Endothelial cell of umbilical vein (primary cell): Measurements from ENCODE around the gene CHMP5. TPM values are rescaled to one million over a fixed set of nuclear protein-coding genes. Genes with fewer than 3 reads are reported as not detected.

Source experiments
- BruUV-seq: library from RNA; stranded (reverse); fragments of 400-500 nt; replicated peaks from 2 replicates; lab custom pipeline; 2021; lab: Mats Ljungman, UMichigan
- CTCF ChIA-PET: fragments of 300-600, 350-600 bp; sonication (Branson Sonifier 250); formaldehyde crosslinking; loops from one replicate; lab custom pipeline; 2021; ENCODE audit warnings: antibody characterized with exemption, inconsistent platforms; lab: Charles Lee
- POLR2A ChIA-PET: fragments of 300-600, 350-600 bp; sonication (Branson Sonifier 250); formaldehyde crosslinking; loops from one replicate; lab custom pipeline; 2021; ENCODE audit warnings: antibody characterized with exemption, inconsistent platforms; lab: Charles Lee
- DNase-seq: peaks from one replicate; pipeline ENCODE4 v3.0.0-alpha.2; 2011; ENCODE audit warnings: low read depth, low spot score
- FAIRE-seq: peaks from 2 replicates; lab custom pipeline; 2011; peaks lifted over from hg19 to GRCh38; lab: Jason Lieb, UNC
- H2AFZ ChIP-seq: 2 replicates; pipeline ENCODE4 v1.6.0; 2012; ENCODE audit warnings: low read depth, low read length, control low read depth, inconsistent platforms
- H3K27ac ChIP-seq: 2 replicates; pipeline ENCODE4 v1.5.1; 2011; ENCODE audit warnings: low read depth, mild to moderate bottlenecking, control low read depth, low read length, moderate library complexity; ENCODE audit not compliant: insufficient read depth
- H3K27me3 ChIP-seq, 2 experiments: 2 replicates each; pipeline versions ENCODE4 v1.6.0 to v1.6.1; 2011; ENCODE audit warnings: low read length in 2 of 2, mixed read lengths in 1 of 2; ENCODE audit not compliant: control insufficient read depth in 2 of 2, insufficient read depth in 2 of 2
- H3K36me3 ChIP-seq, 2 experiments: 2 replicates in 1 of 2; 3 replicates in 1 of 2; pipeline ENCODE4 v1.5.1; 2011; ENCODE audit warnings: low read length in 2 of 2, mild to moderate bottlenecking in 1 of 2, moderate library complexity in 1 of 2; ENCODE audit not compliant: control insufficient read depth in 2 of 2, insufficient read depth in 2 of 2; ENCODE audit errors: extremely low read depth in 1 of 2
- H3K4me1 ChIP-seq: 3 replicates; pipeline ENCODE4 v1.5.1; 2011; ENCODE audit warnings: mild to moderate bottlenecking, low read length; ENCODE audit not compliant: control insufficient read depth, insufficient read depth; ENCODE audit errors: extremely low read depth
- H3K4me2 ChIP-seq: 2 replicates; pipeline ENCODE4 v1.6.1; 2011; ENCODE audit warnings: low read length, control low read depth, mixed read lengths; ENCODE audit not compliant: insufficient read depth
- H3K4me3 ChIP-seq, 3 experiments: fragments of 200-600 bp in 1 of 3; sonication (generic), shearing (Covaris generic) in 1 of 3; replicated peaks in 1 of 3; 2 replicates each; pipeline ENCODE4 v1.5.1; 2011 to 2016; ENCODE audit warnings: control low read depth in 3 of 3, low read length in 3 of 3, mild to moderate bottlenecking in 2 of 3, inconsistent platforms in 1 of 3, low read depth in 1 of 3, moderate library complexity in 1 of 3; ENCODE audit not compliant: insufficient read depth in 1 of 3
- H3K79me2 ChIP-seq: 2 replicates; pipeline ENCODE4 v1.6.0; 2012; ENCODE audit warnings: low read length, inconsistent platforms; ENCODE audit not compliant: control insufficient read depth, insufficient read depth
- H3K9ac ChIP-seq: replicated peaks from 2 replicates; pipeline ENCODE3; 2011; ENCODE audit warnings: low read length, control low read depth; ENCODE audit not compliant: insufficient read depth; ENCODE audit errors: extremely low read depth
- H3K9me1 ChIP-seq: replicated peaks from 3 replicates; pipeline ENCODE4 v1.6.0; 2011; ENCODE audit warnings: mild to moderate bottlenecking, low read length; ENCODE audit not compliant: control insufficient read depth, insufficient read depth; ENCODE audit errors: extremely low read depth
- H3K9me3 ChIP-seq: replicated peaks from 2 replicates; pipeline ENCODE4 v1.5.1; 2012; ENCODE audit warnings: low read length, inconsistent platforms; ENCODE audit not compliant: control insufficient read depth, insufficient read depth
- H4K20me1 ChIP-seq: replicated peaks from 2 replicates; pipeline ENCODE3; 2011; ENCODE audit warnings: mild to moderate bottlenecking, low read length; ENCODE audit not compliant: control insufficient read depth, insufficient read depth; ENCODE audit errors: extremely low read depth
- CTCF ChIP-seq, 2 donors: IDR thresholded peaks; 1 replicate in 1 of 2; 2 replicates in 1 of 2; pipeline ENCODE4 v1.5.1; 2011; ENCODE audit warnings: low read length in 2 of 2, mild to moderate bottlenecking in 2 of 2, moderate library complexity in 2 of 2, control low read depth in 1 of 2, inconsistent platforms in 1 of 2, low read depth in 1 of 2; ENCODE audit not compliant: insufficient read depth in 1 of 2; ENCODE audit errors: extremely low read depth in 1 of 2
- EZH2 ChIP-seq: IDR thresholded peaks from 2 replicates; pipeline ENCODE4 v1.6.1; 2012; ENCODE audit warnings: borderline replicate concordance, low read depth, mild to moderate bottlenecking, moderate library complexity, low read length, inconsistent platforms; ENCODE audit not compliant: severe bottlenecking
- FOS ChIP-seq: IDR thresholded peaks from 2 replicates; pipeline ENCODE4 v1.6.1; 2011; ENCODE audit warnings: mild to moderate bottlenecking, low read length, moderate library complexity, borderline replicate concordance; ENCODE audit not compliant: insufficient read depth
- GATA2 ChIP-seq: IDR thresholded peaks from 2 replicates; pipeline ENCODE4 v1.7.0; 2011; ENCODE audit warnings: low read depth, mild to moderate bottlenecking, moderate library complexity, mixed read lengths, low read length; ENCODE audit not compliant: insufficient read length, insufficient read depth
- JUN ChIP-seq: IDR thresholded peaks from 2 replicates; pipeline ENCODE4 v1.6.1; 2011; ENCODE audit warnings: borderline replicate concordance, low read depth; ENCODE audit not compliant: insufficient read length, insufficient read depth
- MAX ChIP-seq: IDR thresholded peaks from 2 replicates; pipeline ENCODE4 v1.6.1; 2011; ENCODE audit not compliant: insufficient read depth, insufficient read length
- MYC ChIP-seq: IDR thresholded peaks from one replicate; pipeline ENCODE4 v1.6.1; 2011; ENCODE audit warnings: mild to moderate bottlenecking, low read depth, low read length
- POLR2A ChIP-seq: IDR thresholded peaks from 2 replicates; pipeline ENCODE4 v1.6.1; 2012; ENCODE audit warnings: low read depth, mild to moderate bottlenecking, control low read depth, low read length
- POLR2AphosphoS5 ChIP-seq: IDR thresholded peaks from 2 replicates; pipeline ENCODE4 v1.6.1; 2012; ENCODE audit warnings: low read depth, mild to moderate bottlenecking, control low read depth, low read length, moderate library complexity; ENCODE audit not compliant: insufficient read depth
- dilution Hi-C: fragments of 300-500 bp; cut with MboI; formaldehyde crosslinking; loops from one replicate; pipeline ENCODE4 v1.15.0; 2019; ENCODE audit warnings: low sequenced_read_pairs; ENCODE audit not compliant: extremely low pct_ligation_motif_present
- intact Hi-C: fragments of 100-400 bp; cut with micrococcal nuclease; formaldehyde crosslinking; loops from one replicate; pipeline ENCODE4 v1.10.0; 2022
- polyA plus RNA-seq, 4 experiments: library from polyadenylated mRNA; depleted of rRNA in 3 of 4; stranded (reverse) in 3 of 4; unstranded in 1 of 4; fragments of >200 nt; gene quantifications; 2 replicates each; pipeline versions ENCODE4 v1.2.1 to v1.2.3, GENCODE V29; 2011 to 2012; ENCODE audit warnings: missing spikeins in 1 of 4
- total RNA-seq: library from RNA; stranded (reverse); gene quantifications from 2 replicates; pipeline ENCODE4 v1.2.3, GENCODE V29; 2021

CHMP5 gene
- total and polyA plus RNA-seq, 2 donors (not counting 3 experiments of a cell fraction or from before 2014, with no cell fraction given), result 33.2 to 55.8 TPM

GRCh38 chr9:33300546-33300945, 35.7 kb downstream of the CHMP5 start:
- POLR2A ChIA-PET, result interaction anchor here (0.6 kb wide), 1 partner anchor 17 kb away, joined by 4 read pairs; no protein-coding TSS in a partner anchor
- no peak overlapping the region for H3K4me3 ChIP-seq
- H3K9ac ChIP-seq, result no peak overlapping the region
- no peaks in the 10 kb centered on the region for H3K9me1 ChIP-seq
- H3K36me3 ChIP-seq, result peaks cover 14 to 18% of the 10 kb centered on the region in 2 experiments
- no peak overlapping the region for H2AFZ ChIP-seq
- no peaks in the 10 kb centered on the region for H4K20me1 ChIP-seq
- no peaks in the 10 kb centered on the region for H3K27me3 ChIP-seq
- DNase-seq, result no peak
- no peaks in the 10 kb centered on the region for H3K4me1 ChIP-seq
- intact Hi-C loops (no loop called here), dilution Hi-C loops (no loop called here)
- BruUV-seq, result no TSS peak
- TF ChIP-seq GATA2 (no peak), POLR2AphosphoS5 (no peak), MAX (no peak), FOS (no peak), EZH2 (no peak), POLR2A (no peak), JUN (no peak), CTCF (IDR thresholded peaks at IDR 0.05; ENCODE audit: extremely low read depth in 1 of 2, insufficient read depth in 1 of 2, low read depth in 1 of 2, low read length in 2 of 2) (no peak), MYC (no peak)
- peaks cover 28% of the 10 kb centered on the region for H3K79me2 ChIP-seq
- H3K4me2 ChIP-seq, result no peak overlapping the region
- CTCF ChIA-PET, result no interaction called here
- H3K27ac ChIP-seq, result no peak overlapping the region
- FAIRE-seq, result no peak
- no peaks in the 10 kb centered on the region for H3K9me3 ChIP-seq
